Measurements from ENCODE around the gene DHRS7B.

DNA sequence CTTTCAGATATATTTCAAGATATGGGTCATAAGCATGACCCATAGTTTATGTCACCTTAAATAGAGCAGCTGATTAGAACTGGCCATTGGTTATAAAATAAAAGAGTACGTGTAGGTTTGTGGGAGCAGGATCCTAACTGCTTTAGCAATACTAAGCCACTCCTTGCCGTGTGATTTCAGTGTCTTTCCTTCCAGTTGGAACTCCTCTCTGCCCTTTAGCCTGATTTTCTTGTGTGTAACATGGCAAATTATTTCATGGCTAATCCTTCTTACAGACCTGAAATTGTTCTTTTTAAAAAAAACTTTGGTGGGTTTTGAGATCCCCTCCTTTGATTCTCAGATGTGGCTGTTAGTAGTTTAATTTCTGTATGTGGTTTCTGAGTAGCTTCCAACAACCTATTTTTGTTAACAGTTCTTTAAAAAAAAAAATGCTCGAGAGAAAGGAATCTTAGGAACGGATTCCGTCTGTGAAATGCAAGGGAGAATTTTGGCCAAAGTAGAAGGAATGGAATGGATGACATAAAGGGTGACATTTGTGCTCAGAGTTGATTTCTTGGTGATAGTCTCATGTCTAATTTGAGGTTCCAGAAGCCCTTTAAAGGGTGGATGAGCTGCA, 39.9 kb downstream of the DHRS7B start:
- no peak for TF ChIP-seq FOXM1 (IDR thresholded peaks at IDR 0.05; ENCODE audit: borderline replicate concordance)
- TF ChIP-seq SUZ12 (IDR thresholded peaks at IDR 0.05) = no peak
- no peak for TF ChIP-seq TARDBP (IDR thresholded peaks at IDR 0.05)
- no peak for TF ChIP-seq SP1 (IDR thresholded peaks at IDR 0.05)

Measured in HEK293T (cell line).